Progenitor cell of endocrine pancreas (in vitro differentiated cells): ENCODE data around the gene RDH11. TPM values are rescaled to one million over a fixed set of nuclear protein-coding genes. Genes with fewer than 3 reads are reported as not detected.

Experiments used
- DNase-seq: peaks from one replicate; pipeline ENCODE4 v3.0.0; 2021; ENCODE audit warnings: low spot score; ENCODE audit not compliant: unreplicated experiment
- H3K27ac Mint-ChIP-seq: 2 replicates; pipeline ENCODE4 v1.8.0; 2021; ENCODE audit warnings: mild to moderate bottlenecking, moderate library complexity, mixed read lengths
- H3K27me3 Mint-ChIP-seq: 2 replicates; pipeline ENCODE4 v1.8.0; 2021; ENCODE audit warnings: mixed read lengths
- H3K36me3 Mint-ChIP-seq: 2 replicates; pipeline ENCODE4 v1.8.0; 2022; ENCODE audit warnings: mixed read lengths; ENCODE audit not compliant: insufficient read depth
- H3K4me1 Mint-ChIP-seq: 2 replicates; pipeline ENCODE4 v1.8.0; 2021; ENCODE audit warnings: low read depth, mixed read lengths
- H3K4me3 Mint-ChIP-seq: 2 replicates; pipeline ENCODE4 v1.8.0; 2021; ENCODE audit warnings: low read depth, mild to moderate bottlenecking, moderate library complexity, mixed read lengths
- H3K9me3 Mint-ChIP-seq: 2 replicates; pipeline ENCODE4 v1.8.0; 2021; ENCODE audit warnings: low read depth, mixed read lengths
- total RNA-seq: library from RNA; stranded (reverse); gene quantifications from 2 replicates; pipeline ENCODE4 v1.2.1, GENCODE V29; 2021
- TF ChIP-seq, protein P1 (sequence below): fragments of 200-600 bp; sonication (generic); IDR thresholded peaks from one replicate; pipeline ENCODE4 v1.5.0; 2021; ENCODE audit warnings: antibody characterized with exemption, mild to moderate bottlenecking; ENCODE audit not compliant: unreplicated experiment

The RDH11 gene
- total RNA-seq, 1 donor from 2014 or later: 99.9 TPM

DNA sequence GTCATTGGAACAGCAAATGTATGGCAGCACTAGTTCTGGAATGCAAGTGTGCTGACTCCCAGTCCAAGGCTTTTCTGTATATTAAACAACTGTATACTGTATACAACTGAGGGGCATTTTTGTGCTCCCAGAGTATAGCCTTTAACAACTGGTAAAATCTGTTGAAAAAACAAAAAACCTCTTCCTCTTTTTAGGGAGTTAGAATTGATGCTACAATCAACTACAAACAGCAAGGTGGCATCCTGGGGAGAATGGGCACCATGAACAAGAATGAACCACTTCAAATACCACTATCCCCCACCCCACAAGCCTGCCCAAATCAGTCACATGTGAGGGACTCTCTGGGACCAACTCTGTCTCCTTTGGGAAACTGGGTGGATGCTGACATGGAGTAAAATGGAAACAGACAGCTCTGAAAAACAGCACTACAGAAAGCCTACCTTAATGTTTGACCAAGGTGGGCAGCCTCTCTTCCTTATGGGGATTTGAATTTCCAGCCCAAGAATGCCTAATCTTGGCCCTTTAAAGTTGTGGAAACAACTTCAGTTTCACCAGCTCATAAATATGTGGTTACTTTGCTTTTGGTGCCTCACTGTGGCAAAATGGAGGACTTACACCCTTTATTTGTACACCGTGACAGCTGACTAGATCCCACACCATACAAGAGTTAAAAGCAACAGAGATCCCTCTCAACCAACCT lies 28.7 kb downstream of the RDH11 start:
- H3K27ac Mint-ChIP-seq: peak overlapping the region; percentile 86
- DNase-seq: no peak
- H3K4me1 Mint-ChIP-seq: peaks cover 2% of the 10 kb centered on the region
- H3K27me3 Mint-ChIP-seq: no peaks in the 10 kb centered on the region
- peaks cover 3% of the 10 kb centered on the region for H3K36me3 Mint-ChIP-seq
- no peaks in the 10 kb centered on the region for H3K9me3 Mint-ChIP-seq
- TF ChIP-seq, protein P1, sequence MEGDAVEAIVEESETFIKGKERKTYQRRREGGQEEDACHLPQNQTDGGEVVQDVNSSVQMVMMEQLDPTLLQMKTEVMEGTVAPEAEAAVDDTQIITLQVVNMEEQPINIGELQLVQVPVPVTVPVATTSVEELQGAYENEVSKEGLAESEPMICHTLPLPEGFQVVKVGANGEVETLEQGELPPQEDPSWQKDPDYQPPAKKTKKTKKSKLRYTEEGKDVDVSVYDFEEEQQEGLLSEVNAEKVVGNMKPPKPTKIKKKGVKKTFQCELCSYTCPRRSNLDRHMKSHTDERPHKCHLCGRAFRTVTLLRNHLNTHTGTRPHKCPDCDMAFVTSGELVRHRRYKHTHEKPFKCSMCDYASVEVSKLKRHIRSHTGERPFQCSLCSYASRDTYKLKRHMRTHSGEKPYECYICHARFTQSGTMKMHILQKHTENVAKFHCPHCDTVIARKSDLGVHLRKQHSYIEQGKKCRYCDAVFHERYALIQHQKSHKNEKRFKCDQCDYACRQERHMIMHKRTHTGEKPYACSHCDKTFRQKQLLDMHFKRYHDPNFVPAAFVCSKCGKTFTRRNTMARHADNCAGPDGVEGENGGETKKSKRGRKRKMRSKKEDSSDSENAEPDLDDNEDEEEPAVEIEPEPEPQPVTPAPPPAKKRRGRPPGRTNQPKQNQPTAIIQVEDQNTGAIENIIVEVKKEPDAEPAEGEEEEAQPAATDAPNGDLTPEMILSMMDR: peak; percentile 62
- no peak overlapping the region for H3K4me3 Mint-ChIP-seq

DNA sequence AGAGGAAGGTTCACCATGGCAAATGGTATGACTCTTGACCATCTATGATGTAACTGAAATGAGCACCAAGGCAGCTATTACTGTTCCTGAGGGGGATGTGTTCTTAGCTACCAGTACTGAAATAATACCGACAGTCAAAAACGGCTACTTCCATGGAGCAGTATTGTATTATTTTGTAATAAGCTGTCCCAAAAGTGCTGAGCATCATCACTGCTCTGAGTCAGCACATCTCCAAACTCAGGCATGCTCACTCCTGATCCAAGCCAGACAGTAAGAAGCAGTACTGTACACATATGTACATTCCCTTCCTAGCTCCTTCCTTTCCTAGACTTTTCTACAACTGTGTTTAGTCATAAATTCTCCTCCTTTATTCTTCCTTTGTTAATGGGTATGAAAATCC lies 29.7 kb downstream of the RDH11 start:
- TF ChIP-seq, protein P1: no peak
- no peak for DNase-seq
- no peaks in the 10 kb centered on the region for H3K9me3 Mint-ChIP-seq
- H3K36me3 Mint-ChIP-seq: peaks cover 3% of the 10 kb centered on the region
- H3K4me1 Mint-ChIP-seq: peaks cover 2% of the 10 kb centered on the region
- H3K4me3 Mint-ChIP-seq: no peak overlapping the region
- H3K27me3 Mint-ChIP-seq: no peaks in the 10 kb centered on the region
- H3K27ac Mint-ChIP-seq: no peak overlapping the region

DNA sequence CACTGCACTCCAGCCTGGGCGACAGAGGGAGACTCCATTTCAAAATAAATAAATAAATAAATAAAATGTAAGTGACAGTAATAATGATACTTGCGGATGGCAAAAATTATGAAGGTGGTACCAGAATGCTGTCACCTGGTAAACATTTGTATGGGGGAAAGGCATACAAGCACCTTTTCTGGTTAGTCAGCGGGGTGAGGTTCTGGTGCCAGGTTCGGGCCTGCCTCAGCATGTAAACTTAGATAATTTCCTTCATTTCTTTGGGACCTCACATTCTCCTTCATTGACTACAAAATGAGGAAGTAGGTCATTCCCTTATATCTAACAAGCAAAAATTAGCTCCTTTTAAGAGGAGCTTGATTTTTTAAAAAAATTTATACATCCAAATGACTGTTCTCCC lies 31.9 kb downstream of the RDH11 start:
- Mint-ChIP-seq H3K27ac (no peak overlapping the region), H3K9me3 (no peaks in the 10 kb centered on the region), H3K4me1 (peaks cover 2% of the 10 kb centered on the region), H3K27me3 (no peaks in the 10 kb centered on the region), H3K4me3 (no peak overlapping the region), H3K36me3 (peaks cover 3% of the 10 kb centered on the region)
- DNase-seq: no peak
- TF ChIP-seq, protein P1: no peak

DNA sequence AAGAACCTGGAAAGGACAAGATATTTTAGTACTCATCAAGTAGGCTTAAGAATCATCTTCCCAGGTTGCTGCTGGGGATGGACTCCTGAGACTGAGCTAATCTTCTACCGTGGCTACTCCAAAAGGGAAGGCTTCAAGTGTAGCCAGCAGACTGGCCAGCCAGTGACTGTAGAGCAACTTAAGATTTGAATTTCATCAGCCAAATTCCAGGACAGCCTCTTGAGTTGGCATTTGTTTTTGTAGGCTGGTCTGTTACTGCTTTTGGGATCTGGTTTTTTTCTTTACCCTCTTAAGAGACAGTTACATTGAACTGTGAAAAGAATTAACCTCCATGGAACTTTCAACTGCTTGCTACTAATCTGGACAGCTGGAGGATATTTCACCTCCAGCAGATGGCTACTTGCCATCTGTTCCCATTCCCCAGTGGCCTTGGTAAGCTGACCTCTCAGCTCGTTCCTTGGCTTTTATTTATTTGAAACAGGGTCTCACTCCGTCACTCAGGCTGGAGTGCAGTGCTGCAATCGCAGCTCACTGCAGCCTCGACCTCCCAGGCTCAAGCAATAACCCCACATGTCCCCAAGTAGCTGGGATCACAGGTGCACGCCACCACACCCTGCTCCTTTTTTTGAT lies 41.8 kb downstream of the RDH11 start:
- Mint-ChIP-seq H3K27me3 (no peaks in the 10 kb centered on the region), H3K27ac (peak overlapping the region; percentile 83), H3K9me3 (no peaks in the 10 kb centered on the region), H3K4me1 (no peaks in the 10 kb centered on the region), H3K36me3 (peaks cover 17% of the 10 kb centered on the region), H3K4me3 (no peak overlapping the region)
- TF ChIP-seq, protein P1: no peak
- DNase-seq: no peak

DNA sequence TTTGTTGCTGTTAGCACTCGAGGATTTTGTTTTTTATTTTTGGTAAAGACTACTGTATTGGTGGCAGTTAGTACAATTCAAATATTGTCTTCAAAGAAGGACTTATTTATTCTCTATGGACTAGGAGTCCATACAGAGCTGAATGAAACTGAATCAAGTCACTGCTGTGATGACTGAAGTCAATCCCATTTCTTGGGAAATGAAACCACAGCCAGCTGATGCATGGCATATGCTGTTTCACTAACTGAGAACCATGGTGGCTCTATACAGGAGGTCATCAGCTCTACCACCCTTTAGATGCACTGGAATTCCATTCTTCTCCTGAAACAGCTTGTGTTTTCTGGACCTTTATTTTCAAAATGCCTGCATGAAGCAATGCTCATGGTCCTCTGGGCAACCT lies 43.4 kb downstream of the RDH11 start:
- TF ChIP-seq, protein P1: no peak
- Mint-ChIP-seq H3K27me3 (no peaks in the 10 kb centered on the region), H3K4me1 (no peaks in the 10 kb centered on the region), H3K36me3 (peaks cover 15% of the 10 kb centered on the region), H3K9me3 (no peaks in the 10 kb centered on the region), H3K27ac (no peak overlapping the region), H3K4me3 (no peak overlapping the region)
- DNase-seq: no peak
